ENCODE results near the gene RSPH6A.

GRCh38 chr19:45766869-45767346, 48.2 kb downstream of the RSPH6A start:
- TF ChIP-seq CTCF (IDR thresholded peaks at IDR 0.05) (no peak), POLR2A (IDR thresholded peaks at IDR 0.05) (no peak)
